Brain microvascular endothelial cell (primary cell): ENCODE results near the gene MPC2.
A peak's percentile ranks its signal among the peaks of the same experiment; 100 is the strongest.

ENCODE experiments used
- DNase-seq: peaks from one replicate; pipeline ENCODE4 v3.0.0-alpha.2; 2020
- H3K27ac ChIP-seq: fragments of 250-450 bp; sonication (Bioruptor Pico); 2 replicates; pipeline ENCODE4 v1.5.1; 2020; ENCODE audit warnings: mild to moderate bottlenecking, moderate library complexity
- H3K27me3 ChIP-seq: fragments of 250-450 bp; sonication (Bioruptor Pico); replicated peaks from 2 replicates; pipeline ENCODE4 v1.5.1; 2020; ENCODE audit warnings: mild to moderate bottlenecking
- H3K36me3 ChIP-seq: fragments of 250-450 bp; sonication (Bioruptor Pico); replicated peaks from 2 replicates; pipeline ENCODE4 v1.5.1; 2020; ENCODE audit warnings: mild to moderate bottlenecking
- H3K4me3 ChIP-seq: 2 replicates; pipeline ENCODE4 v1.5.1; 2011; ENCODE audit warnings: low read depth, mild to moderate bottlenecking, control low read depth, low read length, moderate library complexity
- in situ Hi-C: cut with HindIII; loops from 2 replicates; pipeline ENCODE4 v1.10.0; 2017; ENCODE audit warnings: low sequenced_read_pairs, low pct_ligation_motif_present
- TF ChIP-seq, protein P1 (sequence below): IDR thresholded peaks from 2 replicates; pipeline ENCODE4 v1.5.1; 2011; ENCODE audit warnings: low read depth, mild to moderate bottlenecking, moderate library complexity, low read length, control low read depth, inconsistent platforms; ENCODE audit errors: missing control alignments

MPC2 gene

DNA sequence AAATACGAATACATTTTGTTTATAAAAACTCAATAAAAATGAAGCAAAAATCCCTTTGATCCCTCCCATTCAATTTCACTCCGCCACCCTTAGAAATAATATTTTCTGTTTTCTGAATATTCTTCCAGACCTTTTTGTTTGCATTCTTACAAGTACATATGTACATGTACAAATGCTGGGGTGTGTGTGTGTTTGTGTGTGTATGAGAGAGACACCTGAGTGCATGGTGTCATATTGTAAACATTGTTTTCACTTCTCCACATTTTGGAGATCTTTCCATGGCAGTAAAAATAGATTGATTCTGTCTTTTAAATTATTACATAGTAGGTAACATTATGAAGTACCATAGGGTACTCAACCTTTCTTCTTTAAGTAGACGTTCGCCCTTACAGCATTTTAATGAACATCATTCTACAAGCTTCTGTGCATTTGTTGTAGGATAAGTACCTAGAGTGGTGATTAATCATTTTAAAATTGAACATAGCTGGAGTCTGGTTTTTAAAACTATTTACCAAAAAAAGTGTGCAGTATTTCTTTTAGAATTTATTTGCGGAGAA lies 1.3 kb upstream of the MPC2 start:
- peak overlapping the region; percentile 91 for H3K4me3 ChIP-seq
- H3K27ac ChIP-seq: no peak overlapping the region
- in situ Hi-C loops: no loop called here
- H3K27me3 ChIP-seq: no peaks in the 10 kb centered on the region
- DNase-seq: no peak
- TF ChIP-seq, protein P1, sequence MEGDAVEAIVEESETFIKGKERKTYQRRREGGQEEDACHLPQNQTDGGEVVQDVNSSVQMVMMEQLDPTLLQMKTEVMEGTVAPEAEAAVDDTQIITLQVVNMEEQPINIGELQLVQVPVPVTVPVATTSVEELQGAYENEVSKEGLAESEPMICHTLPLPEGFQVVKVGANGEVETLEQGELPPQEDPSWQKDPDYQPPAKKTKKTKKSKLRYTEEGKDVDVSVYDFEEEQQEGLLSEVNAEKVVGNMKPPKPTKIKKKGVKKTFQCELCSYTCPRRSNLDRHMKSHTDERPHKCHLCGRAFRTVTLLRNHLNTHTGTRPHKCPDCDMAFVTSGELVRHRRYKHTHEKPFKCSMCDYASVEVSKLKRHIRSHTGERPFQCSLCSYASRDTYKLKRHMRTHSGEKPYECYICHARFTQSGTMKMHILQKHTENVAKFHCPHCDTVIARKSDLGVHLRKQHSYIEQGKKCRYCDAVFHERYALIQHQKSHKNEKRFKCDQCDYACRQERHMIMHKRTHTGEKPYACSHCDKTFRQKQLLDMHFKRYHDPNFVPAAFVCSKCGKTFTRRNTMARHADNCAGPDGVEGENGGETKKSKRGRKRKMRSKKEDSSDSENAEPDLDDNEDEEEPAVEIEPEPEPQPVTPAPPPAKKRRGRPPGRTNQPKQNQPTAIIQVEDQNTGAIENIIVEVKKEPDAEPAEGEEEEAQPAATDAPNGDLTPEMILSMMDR: no peak
- no peaks in the 10 kb centered on the region for H3K36me3 ChIP-seq

DNA sequence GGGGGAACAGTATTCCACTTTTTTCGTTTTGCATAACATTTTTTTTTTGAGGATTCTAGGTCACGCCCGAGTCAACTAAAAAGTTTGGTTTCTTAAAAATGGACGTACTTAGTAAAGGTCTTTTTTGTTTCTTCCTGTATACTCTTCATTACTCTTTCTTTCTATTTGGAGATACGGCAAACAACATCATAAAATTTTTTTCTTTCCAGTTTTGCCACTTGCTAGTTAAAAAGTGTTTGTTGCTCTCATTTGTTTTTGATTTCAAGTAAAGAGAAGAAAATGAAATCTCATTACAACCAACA lies 788 bp upstream of the MPC2 start:
- no peaks in the 10 kb centered on the region for H3K36me3 ChIP-seq
- H3K27me3 ChIP-seq: no peaks in the 10 kb centered on the region
- H3K4me3 ChIP-seq: peak overlapping the region; percentile 91
- DNase-seq: no peak
- in situ Hi-C loops: no loop called here
- H3K27ac ChIP-seq: peak overlapping the region; percentile 93
- TF ChIP-seq, protein P1: no peak

DNA sequence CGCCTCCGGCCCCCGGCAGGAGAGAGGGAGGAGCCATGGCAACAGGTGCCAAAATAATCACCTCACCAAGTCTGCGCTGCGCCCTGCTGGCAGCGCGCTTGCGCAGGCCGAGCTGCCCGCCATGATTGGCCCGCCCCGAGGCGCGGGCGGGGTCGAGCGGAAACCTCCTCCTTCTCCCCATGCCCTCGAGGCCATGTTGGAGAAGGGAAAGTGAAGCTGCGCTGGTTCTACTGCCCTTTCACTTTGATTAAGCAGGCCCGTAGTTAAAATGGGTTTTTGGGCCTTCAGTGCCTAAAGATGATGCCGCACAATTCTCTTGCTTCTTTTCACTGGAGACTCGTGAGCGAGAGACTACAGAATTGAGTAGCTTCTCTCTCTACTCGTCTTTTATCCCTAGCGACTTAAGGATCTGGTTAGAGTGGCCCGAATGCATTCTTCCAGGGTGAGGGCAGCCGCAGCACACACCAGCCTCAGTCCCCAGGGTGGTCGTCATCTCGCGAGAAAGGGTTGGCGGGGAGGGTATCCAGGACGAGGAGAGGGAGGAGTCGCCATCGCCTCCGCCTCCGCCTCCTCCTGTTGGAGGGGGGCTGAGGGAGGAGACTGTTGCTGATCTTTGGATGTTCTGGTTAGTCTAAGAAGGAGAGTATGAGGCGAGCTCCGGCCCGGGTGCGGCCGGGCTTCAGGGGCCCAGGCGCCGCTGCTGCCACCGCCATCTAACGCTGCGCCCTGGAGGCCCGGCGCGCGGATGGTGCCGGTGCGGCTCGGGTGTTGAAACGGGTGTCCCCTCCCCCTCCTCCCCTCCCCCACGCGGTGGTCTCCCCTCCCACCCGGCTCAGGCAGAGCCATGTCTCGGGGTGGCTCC lies 573 bp downstream of the MPC2 start, which contains the start of gene DCAF6:
Gene DCAF6, plus strand, starts transcription at position 616 of the 862 bp plus-strand sequence. Its CDS starts 229 bp downstream, at position 845.
- Histone ChIP-seq H3K4me3 (peak within 1 kb of the TSS; percentile 91), H3K27ac (peak within 1 kb of the TSS; percentile 93), H3K36me3 (no peaks in the 10 kb centered on the region), H3K27me3 (no peaks in the 10 kb centered on the region)
- in situ Hi-C loops: no loop called here
- TF ChIP-seq, protein P1: no peak
- DNase-seq: peak; percentile 96

DNA sequence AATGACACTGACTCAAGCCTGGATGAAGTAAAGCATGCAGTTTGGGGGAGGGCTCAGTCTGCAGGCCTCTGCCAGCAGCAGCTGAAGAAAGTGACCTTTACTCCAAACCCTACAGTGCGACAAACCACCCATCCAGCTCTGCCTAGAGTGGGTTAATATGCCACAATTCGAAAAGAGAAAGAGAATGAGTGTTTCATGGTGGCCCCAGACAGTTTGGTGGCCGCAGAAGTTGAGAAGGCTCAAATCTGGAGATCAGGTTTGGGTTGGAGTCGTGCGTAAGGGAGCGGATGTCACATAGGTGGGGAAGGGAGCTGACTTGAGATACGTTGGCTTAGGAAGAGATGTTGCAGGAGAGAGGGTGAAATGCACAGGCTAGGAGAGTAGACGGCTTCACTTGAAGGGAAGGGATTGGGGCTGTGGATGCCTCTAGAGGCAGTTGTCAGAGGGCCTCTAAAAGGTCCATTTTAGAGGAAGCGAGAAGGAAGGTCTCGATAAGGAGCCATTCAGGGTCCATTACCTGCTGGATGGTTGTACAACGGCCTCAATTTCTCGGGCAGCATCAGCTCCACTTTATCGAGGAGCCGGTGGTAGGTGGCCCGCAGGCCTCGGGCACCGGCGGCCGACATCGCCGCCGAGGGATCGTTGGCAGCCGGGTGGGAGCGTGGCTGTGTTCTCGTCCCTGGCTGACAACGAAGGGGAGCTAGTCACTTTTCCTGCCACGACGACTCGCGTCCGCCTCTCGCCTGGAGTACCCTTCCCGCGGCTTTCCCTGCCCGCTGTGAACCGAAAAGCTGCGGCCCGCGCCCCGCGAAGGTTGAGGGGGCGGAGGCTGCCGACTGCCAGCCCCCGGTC lies 1.4 kb downstream of the MPC2 start:
- DNase-seq: peak; percentile 44
- TF ChIP-seq, protein P1: no peak
- H3K27ac ChIP-seq: peak overlapping the region; percentile 93
- no peaks in the 10 kb centered on the region for H3K36me3 ChIP-seq
- in situ Hi-C loops: no loop called here
- H3K27me3 ChIP-seq: no peaks in the 10 kb centered on the region
- H3K4me3 ChIP-seq: peak overlapping the region; percentile 91

DNA sequence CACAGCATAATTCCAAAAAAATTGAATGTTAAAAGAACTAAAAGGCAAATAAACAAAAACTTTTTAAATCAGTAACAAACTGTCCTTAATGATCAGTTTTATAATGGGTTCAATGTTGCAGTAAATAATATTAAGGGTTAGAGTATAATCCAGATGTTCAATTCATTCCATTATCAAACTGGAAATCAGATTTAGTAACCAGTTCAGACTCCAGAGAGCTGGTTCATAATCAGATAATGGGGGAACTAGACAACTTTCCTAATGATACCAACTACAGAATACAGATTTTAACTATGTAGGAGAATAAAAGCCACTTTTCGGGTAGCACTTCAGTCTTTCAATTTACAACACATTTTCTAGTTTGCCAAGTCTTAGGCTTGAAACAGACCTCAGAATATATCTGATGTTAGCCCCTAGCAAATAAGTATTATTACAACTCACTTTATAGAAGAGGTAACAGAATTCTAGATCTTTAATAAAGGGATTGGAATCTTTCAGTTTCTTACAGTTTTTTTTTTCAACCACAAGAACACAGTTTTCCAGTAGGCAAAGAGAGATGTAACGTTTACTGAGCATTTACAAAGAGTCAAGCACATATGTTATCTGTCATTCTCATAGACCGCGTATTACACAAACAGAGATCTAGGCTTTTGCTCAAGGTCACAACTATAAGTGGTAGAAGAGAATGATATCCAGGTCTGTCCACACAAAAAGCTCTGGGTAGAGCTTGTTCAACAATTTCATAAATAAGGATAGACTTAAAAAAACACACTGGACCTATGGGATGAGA lies 2.3 kb downstream of the MPC2 start:
- TF ChIP-seq, protein P1: no peak
- H3K27ac ChIP-seq: peak overlapping the region; percentile 93
- in situ Hi-C loops: no loop called here
- peak overlapping the region; percentile 91 for H3K4me3 ChIP-seq
- H3K27me3 ChIP-seq: no peaks in the 10 kb centered on the region
- DNase-seq: no peak
- no peaks in the 10 kb centered on the region for H3K36me3 ChIP-seq
